Breast epithelium (tissue), 4 donors: ENCODE data around the gene PRRC1. TPM values are rescaled to one million over a fixed set of nuclear protein-coding genes. Genes with fewer than 3 reads are reported as not detected.

Experiments
- DNase-seq, 2 donors: peaks; one replicate each; pipeline ENCODE4 v3.0.0-alpha.2; 2019; ENCODE audit warnings: low spot score in 2 of 2
- H3K27ac ChIP-seq, 2 donors: fragments of 200-600 bp; sonication (generic) in 1 of 2; one replicate each; pipeline ENCODE4 v1.5.1; 2016 to 2019; ENCODE audit warnings: mild to moderate bottlenecking in 1 of 2
- H3K27me3 ChIP-seq, 2 donors: fragments of 200-600 bp; sonication (generic) in 1 of 2; one replicate each; pipeline versions ENCODE4 v1.5.1 to v1.6.0; 2017 to 2019; ENCODE audit warnings: control low read depth in 1 of 2, mild to moderate bottlenecking in 1 of 2
- H3K36me3 ChIP-seq: fragments of 200-600 bp; one replicate; pipeline ENCODE4 v1.5.1; 2019
- H3K4me1 ChIP-seq, 2 donors: fragments of 200-600 bp; sonication (generic); one replicate each; pipeline ENCODE4 v1.5.1; 2016 to 2019; ENCODE audit warnings: control low read depth in 1 of 2
- H3K4me3 ChIP-seq, 3 donors: fragments of 200-600 bp; sonication (generic); 1 replicate in 2 of 3; 2 replicates in 1 of 3; pipeline ENCODE4 v1.5.1; 2016 to 2019; ENCODE audit warnings: mild to moderate bottlenecking in 3 of 3, moderate library complexity in 2 of 3
- H3K9me3 ChIP-seq, 2 donors: fragments of 200-600 bp; sonication (generic) in 1 of 2; one replicate each; pipeline ENCODE4 v1.5.1; 2016 to 2019; ENCODE audit warnings: control low read depth in 1 of 2
- POLR2A ChIP-seq: fragments of 450-650 bp; IDR thresholded peaks from one replicate; pipeline ENCODE4 v1.6.1; 2016; ENCODE audit warnings: antibody characterized with exemption, mild to moderate bottlenecking, moderate library complexity
- POLR2AphosphoS5 ChIP-seq, 3 donors: sonication (generic); formaldehyde crosslinking; IDR thresholded peaks; one replicate each; pipeline ENCODE4 v1.6.1; 2017; ENCODE audit warnings: antibody characterized with exemption in 3 of 3
- intact Hi-C: fragments of 100-400 bp; cut with DNase I; formaldehyde crosslinking; loops from one replicate; pipeline ENCODE4 v1.15.1; 2023; ENCODE audit warnings: low total_unique reads
- total RNA-seq, 3 donors: library from RNA; depleted of rRNA; stranded (reverse); fragments of >200 nt; gene quantifications; one replicate each; pipeline ENCODE4 v1.1.0, GENCODE V29; 2016
- TF ChIP-seq, protein P1 (sequence below), 3 donors: fragments of 450-650 bp; IDR thresholded peaks; one replicate each; pipeline ENCODE4 v1.5.1; 2016 to 2017; ENCODE audit warnings: antibody characterized with exemption in 3 of 3, mild to moderate bottlenecking in 3 of 3, moderate library complexity in 3 of 3

PRRC1 gene
- total RNA-seq, 3 donors from 2014 or later = 37.8 to 59.1 (median 53.7) TPM

DNA sequence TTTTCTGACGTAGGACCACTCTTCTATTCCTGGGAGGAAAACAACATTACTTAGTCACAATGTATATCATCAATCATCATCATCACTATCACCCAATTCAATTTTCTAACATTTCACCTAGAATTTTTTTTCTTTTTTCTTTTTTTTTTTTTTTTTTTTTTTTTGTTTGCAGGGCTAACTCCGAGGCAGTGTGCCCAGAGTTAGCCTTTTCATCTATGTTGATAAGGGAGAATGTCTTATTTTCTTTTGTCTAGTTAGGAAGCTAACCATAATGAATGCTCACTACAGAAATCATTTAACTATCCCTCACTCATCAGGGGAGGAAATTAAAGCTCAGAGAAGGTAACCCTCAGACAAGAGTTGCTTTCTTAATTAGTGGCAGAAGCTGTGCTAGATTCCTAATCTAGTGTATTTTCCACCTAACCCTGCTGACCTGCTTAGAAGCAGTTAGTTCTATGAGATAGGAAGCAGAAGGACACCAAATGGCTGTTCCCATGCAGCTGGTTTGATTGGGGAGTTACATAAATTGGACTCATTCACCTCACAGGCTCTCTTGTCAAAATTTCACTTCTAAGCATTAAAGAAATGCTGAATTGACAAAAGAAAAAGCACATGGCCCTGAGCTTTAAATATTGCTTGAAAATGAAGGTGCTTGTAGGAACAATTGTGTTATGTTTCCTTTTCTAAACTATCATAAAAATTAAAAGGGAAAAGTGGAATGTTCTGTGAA is 8.6 kb upstream of the PRRC1 start:
- Histone ChIP-seq H3K27me3 (no peaks in the 10 kb centered on the region), H3K4me1 (no peaks in the 10 kb centered on the region), H3K27ac (no peak overlapping the region), H3K4me3 (no peak overlapping the region), H3K36me3 (no peaks in the 10 kb centered on the region), H3K9me3 (no peaks in the 10 kb centered on the region)
- intact Hi-C loops = no loop called here
- no peak for DNase-seq
- TF ChIP-seq POLR2AphosphoS5 (IDR thresholded peaks at IDR 0.05) = no peak
- TF ChIP-seq POLR2A = no peak
- TF ChIP-seq, protein P1, sequence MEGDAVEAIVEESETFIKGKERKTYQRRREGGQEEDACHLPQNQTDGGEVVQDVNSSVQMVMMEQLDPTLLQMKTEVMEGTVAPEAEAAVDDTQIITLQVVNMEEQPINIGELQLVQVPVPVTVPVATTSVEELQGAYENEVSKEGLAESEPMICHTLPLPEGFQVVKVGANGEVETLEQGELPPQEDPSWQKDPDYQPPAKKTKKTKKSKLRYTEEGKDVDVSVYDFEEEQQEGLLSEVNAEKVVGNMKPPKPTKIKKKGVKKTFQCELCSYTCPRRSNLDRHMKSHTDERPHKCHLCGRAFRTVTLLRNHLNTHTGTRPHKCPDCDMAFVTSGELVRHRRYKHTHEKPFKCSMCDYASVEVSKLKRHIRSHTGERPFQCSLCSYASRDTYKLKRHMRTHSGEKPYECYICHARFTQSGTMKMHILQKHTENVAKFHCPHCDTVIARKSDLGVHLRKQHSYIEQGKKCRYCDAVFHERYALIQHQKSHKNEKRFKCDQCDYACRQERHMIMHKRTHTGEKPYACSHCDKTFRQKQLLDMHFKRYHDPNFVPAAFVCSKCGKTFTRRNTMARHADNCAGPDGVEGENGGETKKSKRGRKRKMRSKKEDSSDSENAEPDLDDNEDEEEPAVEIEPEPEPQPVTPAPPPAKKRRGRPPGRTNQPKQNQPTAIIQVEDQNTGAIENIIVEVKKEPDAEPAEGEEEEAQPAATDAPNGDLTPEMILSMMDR (IDR thresholded peaks at IDR 0.05) = no peak

DNA sequence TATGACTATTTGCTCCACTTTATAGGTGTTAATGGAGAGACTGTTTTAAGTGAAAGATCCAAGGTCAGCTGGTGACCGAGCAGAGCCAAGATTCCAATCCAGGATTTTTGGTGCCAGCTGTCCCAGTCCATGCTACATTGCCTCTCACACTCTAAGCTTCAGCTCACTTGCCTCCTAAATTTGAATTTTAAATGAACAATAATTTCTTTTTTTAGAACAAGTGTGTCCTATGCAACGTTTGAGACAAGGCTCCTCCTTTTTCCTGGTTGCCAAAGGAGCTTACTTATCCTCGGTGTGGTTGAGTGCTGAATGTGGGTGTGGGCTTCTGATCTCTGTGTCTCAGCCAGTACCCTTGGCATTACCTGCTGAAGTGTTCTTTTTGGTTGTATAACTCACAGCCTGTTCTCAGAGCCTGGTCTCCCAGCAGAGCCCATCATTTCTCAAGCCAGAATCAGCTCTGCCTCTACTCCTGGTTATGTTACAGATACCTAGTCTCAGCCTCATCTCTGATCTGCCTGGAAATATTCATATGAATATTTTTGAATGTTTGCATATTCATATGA is 4.0 kb upstream of the PRRC1 start:
- no peak for DNase-seq
- no peak overlapping the region for H3K4me3 ChIP-seq
- H3K4me1 ChIP-seq = no peaks in the 10 kb centered on the region
- no peaks in the 10 kb centered on the region for H3K36me3 ChIP-seq
- no peaks in the 10 kb centered on the region for H3K27me3 ChIP-seq
- H3K27ac ChIP-seq = no peak overlapping the region
- no peaks in the 10 kb centered on the region for H3K9me3 ChIP-seq
- no peak for TF ChIP-seq POLR2A
- TF ChIP-seq POLR2AphosphoS5 (IDR thresholded peaks at IDR 0.05) = no peak
- TF ChIP-seq, protein P1 (IDR thresholded peaks at IDR 0.05) = no peak
- intact Hi-C loops = no loop called here

DNA sequence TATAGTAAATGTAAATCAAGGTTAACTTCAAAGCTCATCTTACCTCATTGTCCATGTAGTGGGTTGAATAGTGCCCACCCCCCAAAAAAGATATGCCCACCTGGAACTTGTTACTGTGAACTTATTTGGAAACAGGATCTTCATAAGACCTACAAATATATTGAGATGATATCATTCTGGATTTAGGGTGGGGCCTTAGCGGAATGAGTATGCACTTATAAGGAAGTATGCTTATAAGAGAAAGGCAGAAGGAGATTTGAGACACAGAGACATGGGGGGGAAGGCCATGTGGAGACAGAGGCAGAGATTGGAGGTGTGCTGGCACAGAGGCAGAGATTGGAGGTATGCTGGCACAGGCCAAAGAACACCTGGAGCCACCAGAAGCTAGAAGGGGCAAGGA is 2.6 kb upstream of the PRRC1 start:
- no peak for TF ChIP-seq POLR2A
- no peak for TF ChIP-seq POLR2AphosphoS5 (IDR thresholded peaks at IDR 0.05)
- TF ChIP-seq, protein P1 (IDR thresholded peaks at IDR 0.05) = no peak
- Histone ChIP-seq H3K27ac (no peak overlapping the region), H3K27me3 (no peaks in the 10 kb centered on the region), H3K4me1 (no peaks in the 10 kb centered on the region), H3K9me3 (no peaks in the 10 kb centered on the region), H3K4me3 (no peak overlapping the region), H3K36me3 (no peaks in the 10 kb centered on the region)
- DNase-seq = no peak
- intact Hi-C loops = no loop called here

DNA sequence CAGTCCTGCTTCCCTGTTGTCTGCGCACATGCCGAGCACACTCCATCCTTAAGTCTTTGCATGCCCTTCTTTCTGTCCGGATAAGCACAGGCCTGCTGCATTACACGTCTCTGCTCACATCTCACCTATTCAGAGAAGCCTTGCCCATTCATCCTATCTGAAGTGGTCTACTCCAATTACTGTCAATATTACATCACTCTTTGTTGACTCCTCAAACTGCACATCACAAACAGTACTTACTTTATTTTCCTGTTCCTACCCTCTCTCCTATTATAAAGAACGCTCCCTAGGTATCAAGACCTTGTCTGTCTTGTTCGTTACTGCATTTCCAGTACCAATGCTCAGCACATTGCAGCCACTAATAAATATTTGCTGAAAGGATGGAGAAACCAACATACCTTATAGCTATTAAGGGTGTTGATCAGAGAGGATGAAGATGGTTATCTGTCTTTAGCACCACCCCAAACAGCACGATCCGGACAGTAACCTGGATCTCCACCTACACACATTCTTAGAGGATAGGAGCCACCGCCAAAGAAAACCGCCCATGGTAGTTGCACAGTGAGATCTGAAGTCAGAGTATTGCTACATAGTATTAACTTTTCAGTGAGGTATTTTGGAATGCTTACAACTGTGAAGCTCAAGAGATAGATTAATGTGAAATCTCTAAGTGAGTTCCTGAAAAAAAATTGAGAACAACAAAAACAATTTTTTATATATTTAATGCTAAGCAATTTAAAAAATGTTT is 1.6 kb upstream of the PRRC1 start:
- Histone ChIP-seq H3K27ac (no peak overlapping the region), H3K27me3 (no peaks in the 10 kb centered on the region), H3K4me3 (no peak overlapping the region), H3K36me3 (no peaks in the 10 kb centered on the region), H3K4me1 (no peaks in the 10 kb centered on the region), H3K9me3 (no peaks in the 10 kb centered on the region)
- DNase-seq = no peak
- intact Hi-C loops = no loop called here
- TF ChIP-seq POLR2A (no peak), POLR2AphosphoS5 (IDR thresholded peaks at IDR 0.05) (no peak)
- TF ChIP-seq, protein P1 (IDR thresholded peaks at IDR 0.05) = no peak

DNA sequence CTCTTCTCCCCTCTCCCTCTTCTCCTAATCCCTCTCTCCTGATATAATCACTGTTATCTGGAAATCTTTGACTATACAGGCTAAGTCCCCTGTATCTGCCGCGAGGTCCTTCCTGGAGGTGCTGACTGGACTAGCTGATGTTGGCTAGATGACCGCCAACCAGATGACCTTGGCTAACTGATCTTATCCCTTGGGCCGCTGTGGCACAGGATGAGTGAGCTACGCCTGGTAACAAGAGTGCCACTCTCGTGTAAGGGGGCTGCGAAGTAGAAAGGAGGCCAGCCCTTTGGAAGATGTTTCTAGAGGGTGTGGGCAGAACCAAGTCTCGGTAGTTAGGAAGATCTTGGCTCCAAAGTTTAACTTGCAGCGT is 345 bp upstream of the PRRC1 start:
- intact Hi-C loops = no loop called here
- Histone ChIP-seq H3K4me3 (peak overlapping the region; percentile 91 to 99 (median 93)), H3K27me3 (no peaks in the 10 kb centered on the region), H3K4me1 (no peaks in the 10 kb centered on the region), H3K9me3 (peaks cover 0 to 11% of the 10 kb centered on the region in 2 donors), H3K36me3 (no peaks in the 10 kb centered on the region), H3K27ac (peak overlapping the region; percentile 17 to 92)
- TF ChIP-seq POLR2AphosphoS5 (IDR thresholded peaks at IDR 0.05) (no peak), POLR2A (no peak)
- TF ChIP-seq, protein P1 (IDR thresholded peaks at IDR 0.05) = no peak
- no peak for DNase-seq
